B cell (primary cell): ENCODE data around the gene GNA12. TPM values are rescaled to one million over a fixed set of nuclear protein-coding genes. Genes with fewer than 3 reads are reported as not detected.

ENCODE experiments used
- ATAC-seq: fragments of 200-7000 bp; cut with Tn5 transposase; one replicate; pipeline ENCODE4 v1.10.0; 2021; ENCODE audit warnings: low read depth, mild to moderate bottlenecking, moderate number of reproducible peaks, moderate library complexity
- CTCF ChIA-PET: fragments of 350-600 bp; sonication (Branson Sonifier 250); formaldehyde crosslinking; loops from one replicate; lab custom pipeline; 2021; ENCODE audit warnings: antibody characterized with exemption, inconsistent platforms; lab: Charles Lee
- POLR2A ChIA-PET: fragments of 350-600 bp; sonication (Branson Sonifier 250); formaldehyde crosslinking; loops from one replicate; lab custom pipeline; 2021; ENCODE audit warnings: antibody characterized with exemption; lab: Charles Lee
- DNase-seq: peaks from one replicate; pipeline ENCODE4 v3.0.0; 2013
- H2AFZ ChIP-seq: 2 replicates; pipeline ENCODE4 v1.6.1; 2012; ENCODE audit warnings: mild to moderate bottlenecking, low read depth, low read length; ENCODE audit not compliant: insufficient read depth, poor library complexity, severe bottlenecking
- H3K27ac ChIP-seq, 2 donors: 1 replicate in 1 of 2; 2 replicates in 1 of 2; pipeline ENCODE4 v1.5.1; 2012 to 2013; ENCODE audit warnings: low read length in 2 of 2, mild to moderate bottlenecking in 2 of 2, moderate library complexity in 1 of 2
- H3K27me3 ChIP-seq, 4 experiments: fragments of 200-600 bp in 1 of 4; sonication (generic) in 1 of 4; replicated peaks in 1 of 4; 1 replicate in 2 of 4; 2 replicates in 2 of 4; pipeline versions ENCODE4 v1.6.1 to v1.7.0; 2013 to 2016; ENCODE audit warnings: low read length in 3 of 4, mild to moderate bottlenecking in 2 of 4, mixed read lengths in 1 of 4, moderate library complexity in 1 of 4; ENCODE audit not compliant: insufficient read depth in 4 of 4, control insufficient read depth in 3 of 4; ENCODE audit errors: control extremely low read depth in 1 of 4
- H3K36me3 ChIP-seq, 2 experiments: replicated peaks in 1 of 2; 1 replicate in 1 of 2; 2 replicates in 1 of 2; pipeline versions ENCODE4 v1.6.1 to v1.7.1; 2013; ENCODE audit warnings: low read length in 1 of 2; ENCODE audit not compliant: insufficient read depth in 2 of 2, control insufficient read depth in 1 of 2; ENCODE audit errors: control extremely low read depth in 1 of 2, extremely low read depth in 1 of 2
- H3K4me1 ChIP-seq, 2 donors: fragments of 200-600 bp in 1 of 2; sonication (generic) in 1 of 2; 1 replicate in 1 of 2; 2 replicates in 1 of 2; pipeline versions ENCODE4 v1.5.1 to v1.6.1; 2013 to 2017; ENCODE audit warnings: low read length in 2 of 2; ENCODE audit not compliant: control insufficient read depth in 2 of 2, insufficient read depth in 2 of 2
- H3K4me2 ChIP-seq: replicated peaks from 2 replicates; pipeline ENCODE3; 2012; ENCODE audit warnings: mild to moderate bottlenecking, low read depth, low read length; ENCODE audit not compliant: poor library complexity, severe bottlenecking
- H3K4me3 ChIP-seq, 5 experiments: fragments of 200-600 bp in 1 of 5; sonication (generic) in 1 of 5; 1 replicate in 3 of 5; 2 replicates in 2 of 5; pipeline versions ENCODE4 v1.5.1 to v1.7.0; 2011 to 2016; ENCODE audit warnings: low read length in 4 of 5, mild to moderate bottlenecking in 4 of 5, low read depth in 2 of 5, control low read depth in 1 of 5, moderate library complexity in 1 of 5; ENCODE audit not compliant: insufficient read depth in 1 of 5; ENCODE audit errors: control extremely low read depth in 1 of 5, extremely low read depth in 1 of 5
- H3K79me2 ChIP-seq: fragments of 200-600 bp; sonication (generic); one replicate; pipeline ENCODE4 v1.6.0; 2016; ENCODE audit warnings: low read length; ENCODE audit not compliant: control insufficient read depth, insufficient read depth
- H3K9ac ChIP-seq: fragments of 200-600 bp; sonication (generic); 2 replicates; pipeline ENCODE4 v1.6.1; 2017; ENCODE audit warnings: mild to moderate bottlenecking, low read length, moderate library complexity
- H3K9me3 ChIP-seq, 3 donors: one replicate each; pipeline versions ENCODE4 v1.6.1 to v1.7.1; 2013; ENCODE audit warnings: low read length in 2 of 3; ENCODE audit not compliant: control insufficient read depth in 2 of 3, insufficient read depth in 1 of 3; ENCODE audit errors: control extremely low read depth in 1 of 3
- H4K20me1 ChIP-seq: 2 replicates; pipeline ENCODE4 v1.6.0; 2012; ENCODE audit warnings: mild to moderate bottlenecking, low read length; ENCODE audit not compliant: insufficient read depth, control insufficient read depth, poor library complexity, severe bottlenecking
- H3K27ac Mint-ChIP-seq: one replicate; pipeline ENCODE4 v1.8.0; 2021; ENCODE audit warnings: mixed read lengths
- H3K27me3 Mint-ChIP-seq: one replicate; pipeline ENCODE4 v1.8.0; 2021; ENCODE audit warnings: mixed read lengths
- H3K4me1 Mint-ChIP-seq: one replicate; pipeline ENCODE4 v1.8.0; 2021; ENCODE audit warnings: mixed read lengths
- H3K4me3 Mint-ChIP-seq: one replicate; pipeline ENCODE4 v1.8.0; 2021; ENCODE audit warnings: mixed read lengths
- H3K9me3 Mint-ChIP-seq: one replicate; pipeline ENCODE4 v1.8.0; 2022; ENCODE audit warnings: mixed read lengths; ENCODE audit not compliant: insufficient read depth
- EZH2 ChIP-seq: IDR thresholded peaks from 2 replicates; pipeline ENCODE4 v1.6.1; 2012; ENCODE audit warnings: borderline replicate concordance, low read depth, mild to moderate bottlenecking, moderate library complexity, low read length; ENCODE audit not compliant: insufficient read depth, poor library complexity, severe bottlenecking
- WGBS: methylation state at CpG from one replicate; pipeline ENCODE4 v1.1.5; 2013; ENCODE audit warnings: missing lambda C conversion rate; ENCODE audit not compliant: insufficient coverage; 5-methylcytosine and 5-hydroxymethylcytosine counted together
- intact Hi-C: fragments of 100-400 bp; cut with micrococcal nuclease; formaldehyde crosslinking; loops from one replicate; pipeline ENCODE4 v1.10.0; 2022
- polyA plus RNA-seq: library from polyadenylated mRNA; depleted of rRNA; stranded (reverse); fragments of >200 nt; gene quantifications from 2 replicates; pipeline ENCODE4 v1.2.3, GENCODE V29; 2012
- total RNA-seq, 2 donors: library from RNA; stranded (reverse); fragments of 120-200 nt in 1 of 2; gene quantifications; 1 replicate in 1 of 2; 2 replicates in 1 of 2; pipeline versions ENCODE4 v1.2.3 to v1.2.4, GENCODE V29; 2013 to 2022
- TF ChIP-seq, protein P1 (sequence below): fragments of 200-600 bp; IDR thresholded peaks from one replicate; pipeline ENCODE4 v1.8.0; 2022; ENCODE audit warnings: antibody characterized with exemption, mild to moderate bottlenecking

Gene GNA12
- total and polyA plus RNA-seq, 2 donors (not counting 1 experiment from before 2014, with no cell fraction given) = 34.6 to 110 TPM

DNA sequence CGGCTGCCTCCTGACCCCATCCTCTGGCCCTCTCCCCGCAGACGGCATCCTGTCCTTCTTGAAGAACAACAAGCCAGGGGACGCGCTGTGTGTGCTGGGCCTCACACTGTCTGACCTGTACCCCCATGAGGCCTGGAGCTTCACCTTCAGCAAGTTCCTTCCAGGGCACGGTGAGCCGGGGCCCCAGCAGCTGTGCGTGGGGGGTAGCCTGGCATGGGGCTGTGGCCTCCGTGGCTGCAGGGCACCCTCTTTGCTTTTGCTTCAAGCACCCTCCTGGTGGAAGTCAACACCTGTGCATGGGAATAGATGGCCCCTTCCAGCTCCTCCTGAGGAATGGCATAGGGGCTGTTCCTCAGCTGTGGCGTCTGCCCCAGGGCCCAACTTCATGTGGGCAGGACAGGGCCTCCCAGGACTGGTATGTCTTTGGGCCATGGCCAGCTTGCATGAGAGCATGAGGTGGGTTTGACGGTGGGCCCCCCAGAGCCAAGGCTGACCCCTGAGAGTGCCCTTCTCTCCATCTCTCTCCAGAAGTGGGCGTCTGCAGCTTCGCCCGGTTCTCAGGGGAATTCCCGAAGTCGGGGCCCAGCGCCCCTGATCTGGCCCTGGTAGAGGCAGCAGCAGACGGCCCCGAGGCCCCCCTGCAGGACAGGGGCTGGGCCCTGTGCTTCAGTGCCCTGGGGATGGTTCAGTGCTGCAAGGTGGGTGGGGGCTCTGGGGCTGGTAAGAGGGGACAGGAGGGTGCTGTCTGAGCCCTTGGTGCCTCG is 135.4 kb downstream of the GNA12 start:
- intact Hi-C loops = loop anchor here (1.0 kb wide), 4 partner anchors 9 to 231 kb away; partner anchors contain the start of gene BRAT1
- peaks cover 0 to 11% of the 10 kb centered on the region in 2 experiments for H3K36me3 ChIP-seq
- Mint-ChIP-seq H3K4me3 (peak overlapping the region; percentile 92), H3K9me3 (no peaks in the 10 kb centered on the region), H3K27ac (peak overlapping the region; percentile 97), H3K27me3 (no peaks in the 10 kb centered on the region), H3K4me1 (peaks cover 38% of the 10 kb centered on the region)
- H3K9ac ChIP-seq = peak overlapping the region; percentile 70
- ChIA-PET CTCF (interaction anchor here (0.7 to 7.2 kb wide), 28 partner anchors 10 to 257 kb away, joined by 3 to 128 read pairs (median 8); partner anchors contain the start of genes BRAT1 and TTYH3), POLR2A (interaction anchor here (0.5 to 2.9 kb wide), 7 partner anchors 10 to 181 kb away, joined by 4 to 24 read pairs (median 7); no protein-coding TSS in a partner anchor)
- TF ChIP-seq, protein P1, sequence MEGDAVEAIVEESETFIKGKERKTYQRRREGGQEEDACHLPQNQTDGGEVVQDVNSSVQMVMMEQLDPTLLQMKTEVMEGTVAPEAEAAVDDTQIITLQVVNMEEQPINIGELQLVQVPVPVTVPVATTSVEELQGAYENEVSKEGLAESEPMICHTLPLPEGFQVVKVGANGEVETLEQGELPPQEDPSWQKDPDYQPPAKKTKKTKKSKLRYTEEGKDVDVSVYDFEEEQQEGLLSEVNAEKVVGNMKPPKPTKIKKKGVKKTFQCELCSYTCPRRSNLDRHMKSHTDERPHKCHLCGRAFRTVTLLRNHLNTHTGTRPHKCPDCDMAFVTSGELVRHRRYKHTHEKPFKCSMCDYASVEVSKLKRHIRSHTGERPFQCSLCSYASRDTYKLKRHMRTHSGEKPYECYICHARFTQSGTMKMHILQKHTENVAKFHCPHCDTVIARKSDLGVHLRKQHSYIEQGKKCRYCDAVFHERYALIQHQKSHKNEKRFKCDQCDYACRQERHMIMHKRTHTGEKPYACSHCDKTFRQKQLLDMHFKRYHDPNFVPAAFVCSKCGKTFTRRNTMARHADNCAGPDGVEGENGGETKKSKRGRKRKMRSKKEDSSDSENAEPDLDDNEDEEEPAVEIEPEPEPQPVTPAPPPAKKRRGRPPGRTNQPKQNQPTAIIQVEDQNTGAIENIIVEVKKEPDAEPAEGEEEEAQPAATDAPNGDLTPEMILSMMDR = no peak
- no peak for TF ChIP-seq EZH2
- 79% methylated on average over 20 of the region's 20 CpGs for WGBS
- peaks cover 0 to 9% (median 0%) of the 10 kb centered on the region in 3 donors for H3K9me3 ChIP-seq
- peaks cover 3% of the 10 kb centered on the region for H3K79me2 ChIP-seq
- H3K27ac ChIP-seq = peak overlapping the region; percentile 93 to 95
- peaks cover 29 to 39% of the 10 kb centered on the region in 2 donors for H3K4me1 ChIP-seq
- DNase-seq (no peak), ATAC-seq (no peak)
- no peak overlapping the region for H2AFZ ChIP-seq
- H3K4me2 ChIP-seq = peak overlapping the region; percentile 85
- no peaks in the 10 kb centered on the region for H4K20me1 ChIP-seq
- peak overlapping the region in 4 of 5 experiments; percentile 44 to 77 (median 60) for H3K4me3 ChIP-seq
- no peaks in the 10 kb centered on the region for H3K27me3 ChIP-seq
